ENCODE data around the gene AGPS. TPM values are rescaled to one million over a fixed set of nuclear protein-coding genes. Genes with fewer than 3 reads are reported as not detected.

AGPS gene
- total and polyA plus RNA-seq, 9 of the 15 experiments (the other 6 are each of a cell fraction or from before 2014, with no cell fraction given), result 15.5 to 211 (median 63.1) TPM

GRCh38 chr2:177396703-177397460 lies 4.3 kb downstream of the AGPS start (continued):
- no peak for TF ChIP-seq RNF219 (CRISPR knock-in tag; IDR thresholded peaks at IDR 0.05)
- no peak for TF ChIP-seq SFPQ (IDR thresholded peaks at IDR 0.05; ENCODE audit: low read depth, low read length)
- 0 out of 2 replicates have a peak, but pooled peaks have one; percentile 10 for TF ChIP-seq SMARCA4 (IDR thresholded peaks at IDR 0.05)
